Muscle of leg (tissue), 11 donors: Measurements from ENCODE around the gene MACROD1. TPM values are rescaled to one million over a fixed set of nuclear protein-coding genes. Genes with fewer than 3 reads are reported as not detected.

ENCODE experiments used
- DNase-seq: peaks from one replicate; pipeline ENCODE4 v3.0.0; 2013
- H3K27ac ChIP-seq: one replicate; pipeline ENCODE4 v1.5.1; 2013; ENCODE audit warnings: mild to moderate bottlenecking, low read length, control low read depth
- H3K27me3 ChIP-seq: one replicate; pipeline ENCODE4 v1.6.1; 2013; ENCODE audit warnings: low read length; ENCODE audit not compliant: control insufficient read depth, insufficient read depth
- H3K36me3 ChIP-seq: one replicate; pipeline ENCODE4 v1.6.1; 2013; ENCODE audit warnings: low read length; ENCODE audit not compliant: control insufficient read depth, insufficient read depth
- H3K4me1 ChIP-seq: one replicate; pipeline ENCODE4 v1.6.1; 2013; ENCODE audit warnings: low read length; ENCODE audit not compliant: control insufficient read depth, insufficient read depth
- H3K4me3 ChIP-seq: one replicate; pipeline ENCODE4 v1.5.1; 2013; ENCODE audit warnings: low read length, control low read depth
- H3K9me3 ChIP-seq: replicated peaks from 2 replicates; pipeline ENCODE4 v1.6.1; 2013; ENCODE audit warnings: low read depth, low read length; ENCODE audit not compliant: control insufficient read depth
- WGBS: methylation state at CpG from one replicate; pipeline ENCODE4 v1.1.5; 2013; ENCODE audit warnings: missing lambda C conversion rate; ENCODE audit not compliant: insufficient coverage; 5-methylcytosine and 5-hydroxymethylcytosine counted together
- polyA plus RNA-seq, 8 donors: library from polyadenylated mRNA; unstranded; fragments of 120-200 nt; gene quantifications; one replicate each; pipeline versions ENCODE4 v1.2.1 to v1.2.3, GENCODE V29; 2013; ENCODE audit warnings: inconsistent platforms in 1 of 8, low replicate concordance in 1 of 8; ENCODE audit not compliant: insufficient read length in 8 of 8, insufficient read depth in 1 of 8
- total RNA-seq: library from RNA; stranded (reverse); fragments of 120-200 nt; gene quantifications from one replicate; pipeline ENCODE4 v1.2.4, GENCODE V29; 2013

Gene MACROD1
- total and polyA plus RNA-seq, 9 donors: 46.1 to 107 (median 66.4) TPM

DNA sequence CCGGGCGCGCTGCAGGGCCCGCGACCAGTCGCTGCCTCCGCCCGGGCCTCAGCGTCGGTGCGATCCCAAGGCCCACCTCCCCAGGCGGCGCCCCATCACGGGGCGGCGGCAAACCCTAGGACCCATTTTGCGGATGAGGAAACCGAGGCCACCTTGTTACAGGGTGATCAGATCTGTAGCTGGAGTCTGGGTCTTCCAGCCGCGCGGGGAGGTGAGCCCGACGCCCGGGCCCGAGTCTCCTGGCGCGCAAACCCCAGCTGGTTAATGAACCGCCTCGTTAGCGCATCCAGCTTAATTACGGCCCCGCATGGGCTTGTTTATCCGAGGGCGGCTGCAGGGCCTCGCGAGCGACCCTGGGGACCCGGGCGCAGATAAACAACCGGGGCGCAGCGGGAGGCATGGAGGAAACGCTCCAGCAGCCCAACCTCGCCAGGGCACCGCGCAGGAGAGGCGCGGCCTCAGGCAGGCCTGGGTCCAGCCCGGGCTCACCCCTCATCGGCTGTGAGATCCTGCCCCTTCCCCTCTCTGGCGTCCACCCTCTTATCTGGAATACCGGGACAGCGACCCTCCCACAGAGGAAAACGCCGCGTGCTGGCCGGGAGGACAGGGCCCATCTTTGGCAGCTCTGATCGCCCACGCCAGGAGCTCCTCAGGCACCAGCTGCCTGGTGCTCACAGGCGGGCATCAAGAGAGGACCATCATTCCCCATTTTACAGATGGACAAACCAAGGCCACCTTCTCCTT is 165.0 kb downstream of the MACROD1 start:
- Histone ChIP-seq H3K9me3 (no peaks in the 10 kb centered on the region), H3K4me3 (peak overlapping the region; percentile 24), H3K4me1 (peaks cover 54% of the 10 kb centered on the region), H3K36me3 (peaks cover 27% of the 10 kb centered on the region), H3K27me3 (peaks cover 9% of the 10 kb centered on the region), H3K27ac (no peak overlapping the region)
- no peak for DNase-seq
- WGBS: 12% methylated on average over 60 of the region's 60 CpGs

DNA sequence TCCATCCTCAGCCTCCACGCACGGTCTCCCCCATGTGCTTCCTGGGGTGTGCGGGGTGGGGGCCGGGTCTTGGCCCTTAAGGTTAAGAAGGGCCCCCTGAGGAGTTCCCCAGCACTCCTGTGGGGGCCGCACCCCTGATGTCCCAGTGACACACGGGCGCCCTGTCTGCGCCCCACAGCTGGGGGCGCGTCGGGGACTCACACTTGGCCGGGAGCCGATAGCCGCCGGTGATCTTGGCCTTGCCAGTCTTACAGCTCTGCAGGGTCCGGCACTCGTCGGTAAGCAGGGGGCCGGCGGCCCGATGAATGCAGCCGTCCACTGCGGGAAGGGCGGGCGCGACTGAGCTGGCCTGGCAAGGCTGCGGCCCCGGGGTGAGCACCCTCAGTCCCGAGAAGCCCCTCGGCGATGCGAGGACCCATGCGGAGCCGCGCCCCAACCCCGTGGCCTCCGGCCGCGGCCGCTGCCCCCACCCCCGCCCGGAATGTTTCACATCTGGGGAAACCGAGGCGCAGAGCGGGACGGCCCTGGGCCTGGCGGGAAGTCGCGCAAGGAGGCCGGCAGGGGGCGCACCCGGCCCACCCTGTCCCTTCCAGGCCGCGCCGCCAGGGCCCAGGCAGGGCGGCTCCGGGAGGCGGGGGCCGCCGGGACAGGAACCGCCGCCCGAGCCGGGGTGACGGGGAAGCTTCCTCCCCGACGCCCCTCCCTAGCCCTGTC is 165.7 kb downstream of the MACROD1 start:
- peak overlapping the region; percentile 24 for H3K4me3 ChIP-seq
- no peak overlapping the region for H3K27ac ChIP-seq
- no peaks in the 10 kb centered on the region for H3K9me3 ChIP-seq
- peaks cover 51% of the 10 kb centered on the region for H3K4me1 ChIP-seq
- H3K36me3 ChIP-seq: peaks cover 33% of the 10 kb centered on the region
- DNase-seq: peak; percentile 89
- 2% methylated on average over 66 of the region's 67 CpGs for WGBS
- H3K27me3 ChIP-seq: peaks cover 7% of the 10 kb centered on the region

DNA sequence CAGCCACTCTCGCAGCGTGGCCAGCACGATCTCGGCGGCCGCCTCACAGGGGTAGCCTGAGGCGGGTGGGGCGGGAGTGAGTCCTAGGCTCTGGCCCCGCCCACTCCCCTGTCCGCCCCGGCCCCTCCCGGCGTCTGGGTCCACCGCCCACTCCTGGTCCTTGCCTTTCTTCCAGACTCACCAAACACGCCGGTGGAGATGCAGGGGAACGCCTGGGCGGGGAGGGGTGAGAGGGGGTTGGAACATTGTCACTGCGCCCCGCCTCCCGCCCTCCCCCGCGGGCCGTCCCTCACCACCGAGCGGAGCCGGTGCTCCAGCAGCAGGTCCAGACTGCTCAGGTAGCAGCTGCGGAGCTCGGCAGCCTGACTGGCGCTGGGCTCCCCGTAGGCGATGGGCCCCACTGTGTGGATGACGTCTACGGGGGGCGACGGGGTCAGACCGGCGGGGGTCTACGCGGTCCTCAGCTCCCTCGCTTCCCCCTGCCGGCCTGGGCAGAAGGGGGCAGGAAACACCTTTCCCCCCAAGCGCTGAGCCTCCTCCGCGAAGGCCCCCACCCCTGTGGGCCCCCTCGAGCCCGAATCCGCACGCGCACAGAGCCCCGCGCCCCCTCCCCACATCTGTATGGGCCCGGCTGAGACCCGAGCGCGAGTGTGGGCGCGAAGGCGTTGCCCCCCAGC is 166.4 kb downstream of the MACROD1 start:
- DNase-seq: peak; percentile 62
- 10% methylated on average over 41 of the region's 59 CpGs for WGBS
- peaks cover 7% of the 10 kb centered on the region for H3K27me3 ChIP-seq
- no peaks in the 10 kb centered on the region for H3K9me3 ChIP-seq
- peaks cover 35% of the 10 kb centered on the region for H3K36me3 ChIP-seq
- H3K4me3 ChIP-seq: peak overlapping the region; percentile 9
- H3K27ac ChIP-seq: no peak overlapping the region
- peaks cover 51% of the 10 kb centered on the region for H3K4me1 ChIP-seq

DNA sequence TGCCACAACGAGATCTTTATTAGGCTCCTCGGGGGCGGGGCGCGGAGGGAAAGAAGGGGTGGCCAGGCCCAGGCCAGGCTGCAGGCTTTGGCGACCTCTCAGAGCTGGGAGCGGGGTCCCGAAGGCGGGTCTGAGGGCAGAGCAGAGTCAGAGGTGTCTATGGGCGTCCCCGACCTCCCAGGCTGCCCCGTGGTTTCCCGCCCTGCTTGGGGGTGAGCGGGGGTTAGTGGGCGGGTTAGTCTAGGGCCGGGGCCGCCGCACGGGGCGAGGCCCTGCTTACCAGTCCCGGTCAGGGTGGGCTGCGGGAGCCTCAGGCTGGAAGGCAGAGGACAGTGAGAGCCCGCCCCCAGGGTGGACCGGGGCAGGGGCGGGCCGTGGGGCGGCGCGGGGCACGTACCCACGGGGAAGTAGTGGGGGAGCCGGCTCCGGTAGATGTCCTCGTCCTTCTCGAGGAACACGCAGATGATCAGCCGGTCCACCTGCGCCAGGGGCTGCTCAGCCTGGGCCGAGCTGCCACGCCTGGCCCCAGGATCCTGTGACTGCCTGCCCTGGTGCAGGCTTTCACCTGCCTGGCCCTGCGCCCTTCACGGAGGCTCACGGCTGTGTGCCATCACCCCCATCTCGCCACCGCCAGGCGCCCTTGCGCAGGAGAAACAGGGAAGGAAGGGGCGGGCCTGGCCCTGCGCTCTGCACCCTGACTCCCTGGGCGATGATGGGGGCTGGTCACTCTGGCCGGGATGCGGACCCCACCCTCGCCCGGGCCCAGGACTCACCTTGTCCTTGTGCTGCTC is 167.2 kb downstream of the MACROD1 start:
- Histone ChIP-seq H3K4me3 (no peak overlapping the region), H3K36me3 (peaks cover 39% of the 10 kb centered on the region), H3K4me1 (peaks cover 43% of the 10 kb centered on the region), H3K27me3 (peaks cover 7% of the 10 kb centered on the region), H3K9me3 (no peaks in the 10 kb centered on the region), H3K27ac (no peak overlapping the region)
- WGBS: 44% methylated on average over 54 of the region's 54 CpGs
- DNase-seq: no peak

DNA sequence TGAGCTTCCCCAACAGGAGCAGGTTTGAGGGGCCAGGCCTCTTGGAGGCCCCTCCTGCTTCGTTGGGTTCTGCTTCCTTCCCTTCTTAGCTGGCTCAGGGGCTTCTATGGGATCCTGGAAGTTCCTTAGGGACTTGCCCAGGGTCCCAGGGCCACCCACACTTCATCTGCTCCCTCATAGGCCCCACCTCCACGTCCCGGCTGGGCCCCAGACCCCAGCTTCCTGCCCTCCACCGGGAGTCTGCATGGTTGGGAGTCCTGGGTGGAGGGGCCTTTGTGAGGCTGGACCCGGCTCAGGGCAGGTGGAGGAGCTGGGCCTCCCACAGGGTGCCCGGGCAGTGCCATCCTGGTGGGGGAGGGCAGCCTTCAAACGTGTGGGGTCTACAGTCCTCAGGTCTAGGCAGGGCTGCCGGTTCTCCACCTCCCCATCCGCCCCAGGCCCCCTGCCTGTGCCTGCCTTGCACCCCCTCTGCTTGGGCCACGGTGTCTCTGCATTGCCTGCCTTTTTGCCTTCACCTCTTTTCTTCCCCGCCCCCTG is 168.0 kb downstream of the MACROD1 start:
- H3K27me3 ChIP-seq: peaks cover 7% of the 10 kb centered on the region
- no peaks in the 10 kb centered on the region for H3K9me3 ChIP-seq
- no peak overlapping the region for H3K4me3 ChIP-seq
- peaks cover 39% of the 10 kb centered on the region for H3K4me1 ChIP-seq
- 57% methylated on average over 7 of the region's 11 CpGs for WGBS
- no peak overlapping the region for H3K27ac ChIP-seq
- H3K36me3 ChIP-seq: peaks cover 42% of the 10 kb centered on the region
- DNase-seq: no peak

DNA sequence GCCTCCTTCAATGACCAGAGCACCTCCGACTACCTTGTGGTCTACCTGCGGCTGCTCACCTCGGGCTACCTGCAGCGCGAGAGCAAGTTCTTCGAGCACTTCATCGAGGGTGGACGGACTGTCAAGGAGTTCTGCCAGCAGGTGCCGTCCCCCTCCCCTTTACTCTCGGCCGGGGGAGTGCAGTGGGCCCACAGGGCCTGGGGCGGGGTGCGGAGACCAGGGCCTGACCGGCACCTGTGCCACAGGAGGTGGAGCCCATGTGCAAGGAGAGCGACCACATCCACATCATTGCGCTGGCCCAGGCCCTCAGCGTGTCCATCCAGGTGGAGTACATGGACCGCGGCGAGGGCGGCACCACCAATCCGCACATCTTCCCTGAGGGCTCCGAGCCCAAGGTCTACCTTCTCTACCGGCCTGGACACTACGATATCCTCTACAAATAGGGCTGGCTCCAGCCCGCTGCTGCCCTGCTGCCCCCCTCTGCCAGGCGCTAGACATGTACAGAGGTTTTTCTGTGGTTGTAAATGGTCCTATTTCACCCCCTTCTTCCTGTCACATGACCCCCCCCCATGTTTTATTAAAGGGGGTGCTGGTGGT is 168.7 kb downstream of the MACROD1 start:
- DNase-seq: no peak
- H3K9me3 ChIP-seq: no peaks in the 10 kb centered on the region
- peaks cover 6% of the 10 kb centered on the region for H3K27me3 ChIP-seq
- no peak overlapping the region for H3K4me3 ChIP-seq
- WGBS: 94% methylated on average over 21 of the region's 27 CpGs
- H3K4me1 ChIP-seq: peaks cover 32% of the 10 kb centered on the region
- H3K27ac ChIP-seq: no peak overlapping the region
- peaks cover 42% of the 10 kb centered on the region for H3K36me3 ChIP-seq

DNA sequence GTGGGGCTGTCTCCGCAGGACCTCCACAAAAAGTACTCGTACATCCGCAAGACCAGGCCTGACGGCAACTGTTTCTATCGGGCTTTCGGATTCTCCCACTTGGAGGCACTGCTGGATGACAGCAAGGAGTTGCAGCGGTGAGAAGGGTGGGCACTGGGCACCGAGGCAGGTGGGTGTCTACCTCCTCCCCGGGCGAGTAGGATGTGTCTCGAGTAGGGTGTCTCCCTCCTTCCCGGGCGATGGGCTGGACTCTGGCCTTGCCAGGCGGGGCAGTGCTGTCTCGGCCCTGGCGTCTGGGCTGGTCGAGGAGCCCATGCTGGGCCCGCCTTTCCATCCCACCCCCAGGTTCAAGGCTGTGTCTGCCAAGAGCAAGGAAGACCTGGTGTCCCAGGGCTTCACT is 169.4 kb downstream of the MACROD1 start:
- Histone ChIP-seq H3K4me3 (no peak overlapping the region), H3K27ac (no peak overlapping the region), H3K27me3 (peaks cover 6% of the 10 kb centered on the region), H3K4me1 (peaks cover 25% of the 10 kb centered on the region), H3K9me3 (no peaks in the 10 kb centered on the region), H3K36me3 (peaks cover 45% of the 10 kb centered on the region)
- DNase-seq: no peak
- WGBS: 82% methylated on average over 16 of the region's 18 CpGs

DNA sequence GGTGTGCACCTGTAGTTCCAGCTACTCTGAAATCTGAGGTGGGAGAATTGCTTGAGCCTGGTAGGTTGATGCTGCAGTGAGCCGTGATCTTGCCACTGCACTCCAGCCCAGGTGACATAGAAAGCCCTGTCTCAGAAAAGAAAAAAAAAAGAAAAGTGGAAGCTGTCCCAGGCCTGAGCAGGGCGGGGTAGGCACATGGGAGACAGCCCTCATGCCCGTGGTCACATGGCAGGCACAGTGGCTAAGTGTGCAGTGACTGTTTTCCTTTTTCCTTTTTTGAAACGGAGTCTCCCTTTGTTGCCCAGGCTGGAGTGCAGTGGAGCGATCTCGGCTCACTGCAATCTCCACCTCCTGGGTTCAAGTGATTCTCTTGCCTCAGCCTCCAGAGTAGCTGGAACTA is 171.9 kb downstream of the MACROD1 start:
- Histone ChIP-seq H3K36me3 (peaks cover 66% of the 10 kb centered on the region), H3K27ac (no peak overlapping the region), H3K9me3 (no peaks in the 10 kb centered on the region), H3K4me3 (no peak overlapping the region), H3K27me3 (no peaks in the 10 kb centered on the region), H3K4me1 (peaks cover 2% of the 10 kb centered on the region)
- WGBS: 83% methylated on average over 3 of the region's 6 CpGs
- DNase-seq: no peak

DNA sequence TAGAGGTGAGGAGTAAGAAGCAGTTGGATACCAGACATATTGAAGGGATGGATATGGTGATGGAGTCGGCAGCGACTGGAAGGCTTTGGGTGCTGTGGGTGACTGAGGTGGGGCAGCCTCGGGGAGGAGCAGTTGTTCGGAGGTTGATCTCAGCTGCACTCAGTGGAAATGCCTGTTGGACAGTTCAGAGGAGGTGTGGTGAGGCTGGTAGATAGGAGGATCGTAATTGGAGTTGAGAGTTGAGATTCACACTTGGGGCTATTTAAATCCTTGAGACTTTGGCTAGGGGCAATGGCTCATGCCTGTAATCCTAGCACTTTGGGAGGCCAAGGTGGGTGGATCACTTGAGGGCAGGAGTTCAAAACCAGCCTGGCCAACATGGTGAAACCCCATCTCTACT is 172.8 kb downstream of the MACROD1 start:
- no peak for DNase-seq
- Histone ChIP-seq H3K9me3 (no peaks in the 10 kb centered on the region), H3K27ac (no peak overlapping the region), H3K27me3 (no peaks in the 10 kb centered on the region), H3K4me1 (no peaks in the 10 kb centered on the region), H3K36me3 (peaks cover 69% of the 10 kb centered on the region), H3K4me3 (no peak overlapping the region)
- 85% methylated on average over 4 of the region's 5 CpGs for WGBS
